HG03060 (cell line): ENCODE measurements around the gene HDAC9.

Experiments
- ATAC-seq: cut with Tn5 transposase; IDR thresholded peaks from one replicate; pipeline ENCODE4 v1.9.1; 2021; ENCODE audit warnings: low read depth, moderate number of reproducible peaks; ENCODE audit not compliant: unreplicated experiment

HDAC9 gene

DNA sequence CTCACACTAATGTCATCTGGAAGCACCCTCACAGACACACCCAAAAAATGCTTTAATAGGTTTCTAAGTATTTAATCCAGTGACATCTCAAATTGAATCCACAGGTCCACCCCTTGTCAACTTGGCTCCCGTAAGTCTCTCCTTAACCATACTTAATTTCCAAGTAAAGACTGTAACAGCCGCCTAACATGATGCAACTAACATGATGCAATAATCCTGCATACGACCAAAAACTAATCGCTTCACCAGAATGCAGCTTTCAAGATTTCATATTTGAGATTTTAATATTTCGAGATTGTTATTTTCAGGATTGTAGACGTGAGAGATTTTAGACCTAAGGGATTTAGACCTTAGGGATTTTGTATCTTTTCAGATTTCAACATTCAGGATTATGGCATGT lies 3.7 kb upstream of the HDAC9 start:
- ATAC-seq: no peak

GRCh38 chr7:18494406-18494805 lies 1.1 kb upstream of the HDAC9 start:
- ATAC-seq: no peak

- ATAC-seq: peak; percentile 24
These were observed 634 bp upstream of the HDAC9 start for GRCh38 chr7:18494821-18495408.

DNA sequence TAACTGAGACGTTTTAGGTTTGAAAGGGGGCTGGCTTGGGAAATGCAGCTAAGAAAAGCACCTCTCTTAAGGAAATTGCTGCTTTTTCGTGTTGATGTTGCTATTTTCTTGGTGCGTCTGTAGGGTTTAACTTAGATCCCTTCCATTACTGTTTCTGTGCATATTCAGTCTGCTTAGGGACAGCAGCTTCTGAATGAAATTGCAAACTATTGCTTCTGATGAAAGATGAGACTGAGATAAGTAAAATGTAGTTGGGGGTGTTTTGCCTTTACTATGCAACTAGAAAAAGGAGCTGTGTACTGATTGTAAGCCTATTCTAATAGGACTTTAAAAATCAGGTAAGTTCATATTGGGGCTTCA lies 772 bp downstream of the HDAC9 start:
- no peak for ATAC-seq

- ATAC-seq: no peak
These were observed 1.5 kb downstream of the HDAC9 start for GRCh38 chr7:18497082-18497481.

DNA sequence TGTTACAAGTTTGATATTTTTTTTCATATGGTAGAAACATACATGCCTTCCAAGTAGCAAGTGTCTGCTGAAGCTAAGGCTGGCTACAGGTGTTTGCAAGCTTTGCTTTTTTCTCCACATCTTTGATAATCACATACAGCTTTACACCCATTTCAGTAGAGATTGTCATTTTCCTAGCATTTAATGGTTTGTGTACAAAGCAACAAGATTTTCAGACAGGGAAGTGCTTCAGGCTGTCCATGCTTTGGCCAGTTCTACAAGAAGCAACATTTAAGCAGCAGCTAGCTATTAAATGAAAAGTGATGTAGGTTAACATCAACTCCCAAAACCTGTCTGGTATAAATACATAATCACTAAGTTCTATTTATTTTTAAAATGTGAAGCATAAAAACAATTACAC lies 2.3 kb downstream of the HDAC9 start:
- no peak for ATAC-seq

DNA sequence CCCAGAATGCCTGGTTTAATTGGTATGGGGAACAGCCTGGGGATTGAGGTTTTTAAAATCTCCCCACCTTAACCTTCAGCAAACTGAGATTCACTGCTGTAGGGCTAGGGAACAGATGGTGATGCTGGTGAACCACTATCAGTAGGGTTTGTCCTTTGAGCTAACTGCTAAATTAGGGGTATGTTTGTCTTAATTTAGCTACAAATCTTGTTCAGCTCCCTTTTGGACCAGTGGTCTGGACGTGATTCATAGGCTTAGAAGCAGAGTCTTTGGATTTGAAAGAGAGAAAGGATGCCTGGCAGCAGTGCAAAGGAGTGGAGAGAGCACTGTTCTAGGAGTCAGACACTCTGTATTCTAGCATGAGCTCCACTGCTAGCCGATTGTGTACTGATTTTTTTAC lies 2.8 kb downstream of the HDAC9 start:
- no peak for ATAC-seq

DNA sequence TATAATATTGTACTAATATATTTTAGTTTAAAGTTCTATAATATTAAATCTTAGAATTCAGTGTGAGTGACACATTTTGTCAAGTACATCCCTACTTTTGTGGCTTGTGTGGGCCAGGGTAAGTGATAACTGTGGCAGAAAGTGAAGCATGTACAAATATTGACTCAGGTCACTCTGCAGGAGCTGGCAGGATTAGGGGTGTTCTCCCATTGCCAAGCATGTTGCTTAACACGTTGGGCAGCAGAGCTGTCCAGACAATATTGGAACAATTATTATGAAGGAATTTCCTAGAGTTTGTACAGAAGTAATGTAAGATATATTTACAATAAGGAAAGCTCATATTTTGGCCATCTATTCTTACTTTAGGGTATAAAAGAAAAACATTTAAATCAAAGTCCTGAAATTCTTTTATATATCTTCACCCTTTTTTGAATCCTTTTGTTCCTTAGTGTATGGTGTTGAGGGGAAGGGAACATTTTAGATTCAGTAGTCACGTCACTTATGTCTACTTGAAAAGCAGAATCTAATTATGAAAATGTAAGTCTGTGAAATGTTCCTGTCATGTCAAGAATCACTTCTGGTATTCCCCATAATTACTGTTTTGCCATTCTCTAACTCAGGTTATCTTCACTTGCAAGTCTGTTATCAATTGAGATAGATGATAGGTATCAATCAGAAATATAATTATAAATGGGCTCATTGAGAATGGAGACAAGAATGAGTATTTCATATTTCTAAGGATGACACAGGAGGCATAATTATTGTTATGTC lies 4.0 kb downstream of the HDAC9 start:
- ATAC-seq: no peak

DNA sequence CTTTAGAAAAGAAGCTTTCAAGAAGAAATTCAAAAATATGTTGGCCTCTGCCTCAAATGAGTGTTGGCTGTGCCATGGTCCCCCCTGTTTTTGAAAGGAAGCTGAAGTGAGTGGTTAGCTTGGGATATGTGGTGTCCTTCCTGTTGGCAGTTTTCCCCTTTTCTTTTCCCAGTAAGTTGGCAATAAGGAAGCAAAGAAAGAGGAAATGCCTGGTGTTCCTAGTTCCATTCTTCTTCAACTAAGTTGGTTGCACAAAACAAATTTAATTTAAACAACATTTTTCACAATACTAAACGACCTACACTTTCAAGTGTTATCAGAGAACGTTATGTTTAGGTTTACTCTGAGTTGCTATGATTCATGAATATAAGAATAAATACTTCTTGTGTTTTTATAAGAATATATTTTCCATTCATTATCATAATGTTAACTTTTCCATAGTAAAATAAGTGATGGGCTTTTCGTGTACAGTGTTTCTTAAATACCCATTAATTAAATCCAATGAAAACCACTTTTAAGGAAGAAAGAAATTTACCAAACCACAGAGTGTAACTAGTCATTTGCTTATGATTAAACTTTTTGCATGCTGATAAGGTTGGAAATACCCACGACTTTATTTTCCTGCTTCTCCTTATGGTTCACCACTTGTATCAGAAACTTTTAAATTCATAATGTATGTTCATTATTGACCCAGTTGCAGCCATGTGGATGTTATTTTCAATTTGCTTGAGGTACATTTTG lies 7.7 kb downstream of the HDAC9 start:
- no peak for ATAC-seq

- no peak for ATAC-seq
These were observed 9.4 kb downstream of the HDAC9 start for GRCh38 chr7:18504965-18505364.

GRCh38 chr7:18505870-18506460 lies 10.4 kb downstream of the HDAC9 start:
- peak; percentile 41 for ATAC-seq

DNA sequence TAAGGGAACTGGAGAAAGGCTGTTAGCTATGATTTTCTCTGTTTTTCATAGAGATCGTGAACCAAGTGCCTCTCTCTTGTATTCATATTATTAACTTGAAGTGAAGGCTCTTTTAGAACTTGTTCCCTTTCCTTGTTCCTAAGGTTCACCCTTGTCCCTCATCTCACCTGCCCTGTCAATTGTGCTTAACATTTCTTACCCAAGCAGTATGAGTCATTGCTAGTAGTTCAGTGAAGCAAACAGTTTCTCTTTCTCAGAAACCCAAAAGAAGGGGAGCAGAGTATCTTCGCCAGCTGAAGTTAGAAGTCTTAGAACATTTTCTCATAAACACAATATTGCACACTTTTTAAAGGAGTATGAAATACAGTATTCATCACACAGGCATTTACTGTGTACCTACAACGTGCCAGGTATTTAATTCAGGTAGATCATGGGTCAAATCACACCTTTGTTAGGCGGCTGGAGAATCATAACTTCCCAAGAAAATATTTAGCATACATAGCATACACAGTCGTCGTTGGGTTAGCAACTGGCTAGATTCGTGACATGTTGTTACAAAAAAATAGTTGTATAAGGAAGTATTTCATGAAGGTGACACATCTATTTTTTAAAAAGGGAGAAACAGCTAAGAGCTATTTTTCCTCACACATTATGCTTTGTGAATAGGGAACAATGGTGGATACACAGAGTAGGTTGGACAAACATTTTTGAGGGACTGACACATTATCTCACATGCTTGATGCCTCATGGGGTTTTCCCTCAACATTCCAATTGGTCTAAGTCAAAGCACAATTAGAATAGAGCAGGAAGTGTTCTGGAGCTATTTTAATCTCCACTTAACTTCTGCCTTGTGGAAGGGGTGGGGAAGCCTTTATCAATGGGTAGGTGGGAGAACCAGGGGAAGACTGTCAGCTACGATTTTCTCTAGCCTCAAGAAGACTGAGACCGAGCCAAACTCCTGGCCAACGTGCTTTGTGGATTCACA lies 13.2 kb downstream of the HDAC9 start:
- peak; percentile 89 for ATAC-seq

GRCh38 chr7:18509481-18509880 lies 13.9 kb downstream of the HDAC9 start:
- no peak for ATAC-seq

GRCh38 chr7:18511351-18512140 lies 16.0 kb downstream of the HDAC9 start:
- ATAC-seq: no peak

GRCh38 chr7:18513343-18513742 lies 17.8 kb downstream of the HDAC9 start:
- no peak for ATAC-seq

DNA sequence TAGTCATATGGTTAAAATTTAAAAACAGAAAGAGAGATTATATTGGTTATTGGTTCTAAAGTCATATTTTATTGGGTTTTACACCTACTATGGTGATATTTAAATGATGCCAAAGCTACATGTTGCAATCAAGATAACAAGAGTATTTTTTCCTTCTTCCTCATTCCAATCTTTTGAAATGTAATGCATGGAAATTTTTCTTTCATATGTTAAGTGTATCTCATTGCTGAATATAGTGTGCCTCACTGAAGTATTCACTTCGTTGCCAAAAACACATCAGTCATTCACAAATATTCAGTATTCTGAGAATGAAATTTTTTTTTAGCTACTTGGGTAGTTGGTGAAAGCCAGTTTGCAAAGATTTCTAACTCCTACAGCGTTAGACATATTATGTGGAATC lies 19.5 kb downstream of the HDAC9 start:
- no peak for ATAC-seq

GRCh38 chr7:18517646-18518045 lies 22.1 kb downstream of the HDAC9 start:
- no peak for ATAC-seq

- ATAC-seq: no peak
These were observed 23.0 kb downstream of the HDAC9 start for GRCh38 chr7:18518555-18518954.

DNA sequence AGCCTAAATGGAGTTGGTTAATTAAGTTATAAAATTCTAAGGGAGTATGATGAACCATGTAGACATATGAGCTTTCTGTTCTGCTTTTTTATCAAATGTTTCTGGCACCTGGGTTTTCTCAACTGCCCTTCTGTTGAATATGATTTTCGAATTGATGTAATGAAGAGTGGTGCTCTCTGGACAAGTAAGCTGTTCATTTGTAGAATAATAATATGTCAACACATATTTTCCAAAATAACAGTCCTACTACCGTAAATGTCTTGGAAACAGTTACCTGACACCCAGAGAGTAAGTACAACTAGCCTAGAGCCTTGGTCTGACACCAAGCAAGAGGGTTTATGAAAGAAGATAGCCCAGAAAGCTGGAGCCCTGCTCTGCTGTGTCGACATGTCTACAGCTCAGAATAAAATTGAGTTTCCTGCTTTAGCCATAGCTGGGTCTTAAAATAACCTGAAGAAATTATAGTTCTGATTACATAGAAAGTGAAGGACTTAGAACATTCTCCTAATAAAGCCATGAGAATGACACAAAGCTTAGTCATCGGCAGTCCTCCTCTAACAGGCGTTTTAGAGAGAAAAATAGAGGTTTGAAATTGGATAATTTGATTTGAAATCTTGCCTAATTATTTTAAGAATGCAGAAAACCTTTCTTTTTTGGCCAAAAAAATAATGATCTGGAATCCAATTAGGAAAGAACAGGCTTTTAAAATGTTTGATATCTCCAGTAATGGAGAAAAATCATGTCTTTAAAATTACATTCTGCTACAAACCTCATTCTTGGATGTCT lies 25.1 kb downstream of the HDAC9 start:
- ATAC-seq: peak; percentile 60
